GM12873 (cell line): Measurements from ENCODE around the gene ARHGAP19.

Source experiments
- CTCF ChIP-seq: IDR thresholded peaks from 2 replicates; pipeline ENCODE4 v1.5.1; 2012; ENCODE audit warnings: low read depth, mild to moderate bottlenecking, moderate library complexity, low read length, control low read depth; ENCODE audit not compliant: insufficient read depth; ENCODE audit errors: missing control alignments

ARHGAP19 gene

DNA sequence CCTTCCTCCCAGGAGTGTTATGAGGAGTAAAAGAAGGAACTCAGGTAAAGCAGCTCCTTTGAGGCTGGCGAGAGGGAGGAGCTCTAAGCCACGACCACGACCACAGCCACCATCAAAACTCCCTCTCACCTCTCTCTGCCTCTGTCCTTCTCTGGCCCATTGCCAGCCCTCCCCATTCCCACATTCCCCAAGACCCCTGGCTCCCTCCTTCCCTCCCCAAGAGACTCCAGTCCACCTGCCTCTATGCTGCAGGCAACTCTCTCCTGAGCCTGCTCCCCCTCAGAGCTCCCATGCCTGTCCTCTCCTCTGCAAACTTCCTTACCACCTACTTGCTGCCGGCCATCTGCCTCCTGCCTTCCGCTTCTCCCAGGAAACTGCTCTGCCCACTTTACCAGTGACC is 116.2 kb downstream of the ARHGAP19 start:
- TF ChIP-seq CTCF: no peak

DNA sequence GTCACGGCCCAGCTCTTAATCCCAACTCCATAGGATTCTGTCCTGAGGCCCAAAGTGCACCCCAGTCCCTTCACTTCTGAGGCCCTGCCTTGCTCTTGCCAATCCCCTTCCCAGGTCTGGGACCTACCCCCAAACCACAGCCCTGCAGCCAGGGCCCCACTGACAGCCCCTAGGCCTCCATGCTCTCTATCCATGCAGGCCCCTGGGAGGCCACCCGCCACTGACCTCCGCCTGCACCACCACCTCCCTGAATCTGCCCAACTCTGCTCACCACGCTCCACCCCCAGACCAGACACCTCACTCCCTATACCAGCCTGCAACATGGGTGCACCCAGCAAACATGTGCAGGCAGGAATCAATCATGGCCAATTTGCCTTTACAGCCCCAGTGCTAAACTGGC is 116.9 kb downstream of the ARHGAP19 start:
- TF ChIP-seq CTCF: no peak

- TF ChIP-seq CTCF: no peak
Measured at GRCh38 chr10:97174941-97175340, 117.5 kb downstream of the ARHGAP19 start.

DNA sequence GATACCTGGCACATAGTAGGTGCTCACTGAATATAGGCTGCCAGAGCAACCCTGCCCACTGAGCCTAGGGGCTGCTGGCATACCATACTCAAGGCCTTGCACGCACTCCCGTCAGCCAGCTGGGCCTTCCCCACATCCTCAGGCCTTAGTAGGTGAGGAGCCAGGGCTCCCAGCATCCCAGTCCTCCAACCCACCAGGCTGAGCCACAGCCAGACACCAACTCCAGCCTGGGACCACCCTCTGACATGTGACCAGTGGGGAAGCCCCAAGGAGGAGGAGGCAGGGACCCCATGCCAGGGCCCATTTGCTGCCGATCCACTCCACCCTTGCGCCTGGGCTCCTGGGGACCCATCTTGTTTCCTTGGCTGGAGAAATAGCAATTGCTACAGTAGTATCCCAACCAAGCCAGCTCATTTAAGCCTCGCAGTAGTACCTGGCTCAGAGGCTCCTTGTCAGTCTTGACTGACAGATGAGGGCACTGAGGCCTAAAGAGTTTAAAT is 118.1 kb downstream of the ARHGAP19 start:
- TF ChIP-seq CTCF: no peak

- TF ChIP-seq CTCF: no peak
Measured at GRCh38 chr10:97173036-97173435, 119.4 kb downstream of the ARHGAP19 start.
